GM19351 (cell line): Measurements from ENCODE around the gene SLC2A10.

ENCODE experiments used
- ATAC-seq: cut with Tn5 transposase; IDR thresholded peaks from one replicate; pipeline ENCODE4 v1.9.1; 2021; ENCODE audit warnings: mild to moderate bottlenecking, moderate library complexity; ENCODE audit not compliant: unreplicated experiment

SLC2A10 gene

GRCh38 chr20:46758929-46759669, 49.6 kb downstream of the SLC2A10 start:
- ATAC-seq, result no peak

GRCh38 chr20:46761566-46761965, 52.1 kb downstream of the SLC2A10 start:
- no peak for ATAC-seq

DNA sequence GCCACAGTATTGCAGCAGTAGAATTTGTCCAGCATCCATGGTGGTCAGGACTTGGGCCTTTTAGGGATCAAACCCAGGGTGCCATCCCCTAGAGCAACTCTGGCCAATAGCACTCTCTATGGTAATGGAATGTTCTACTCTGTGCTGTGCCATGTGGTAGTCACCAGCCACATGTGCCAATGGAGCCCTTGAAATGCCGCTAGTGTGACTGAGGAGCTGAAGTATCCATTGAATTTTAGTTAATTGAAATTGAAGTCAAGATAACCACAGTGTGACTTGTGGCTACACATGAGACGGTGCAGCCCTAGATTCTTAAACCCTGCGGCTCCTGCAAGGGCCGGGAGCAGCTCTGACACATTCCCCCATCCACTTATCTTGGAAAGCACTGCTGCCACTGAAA, 54.6 kb downstream of the SLC2A10 start:
- no peak for ATAC-seq

GRCh38 chr20:46765506-46766120, 56.2 kb downstream of the SLC2A10 start:
- ATAC-seq, result no peak

GRCh38 chr20:46767127-46767761, 57.8 kb downstream of the SLC2A10 start:
- ATAC-seq, result no peak

GRCh38 chr20:46770330-46771194, 61.1 kb downstream of the SLC2A10 start:
- no peak for ATAC-seq

DNA sequence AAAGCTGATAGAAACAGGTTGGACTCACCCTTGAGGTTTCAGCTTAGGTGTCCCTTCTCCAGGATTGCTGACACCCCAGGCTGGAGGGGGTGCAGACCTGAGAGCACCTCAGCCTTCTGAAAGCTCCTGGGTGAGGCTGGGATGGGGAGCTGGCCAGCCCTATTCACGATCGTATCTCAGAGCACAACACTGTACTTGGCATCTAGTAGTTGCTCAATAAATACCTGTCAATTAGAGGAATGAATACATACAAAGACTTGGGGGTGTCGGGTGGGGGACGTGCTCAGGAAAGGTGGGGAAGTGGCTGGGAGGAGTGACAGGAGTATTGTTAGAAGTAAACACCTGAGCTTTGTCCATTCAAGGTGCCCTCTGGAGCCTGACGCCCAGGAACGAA, 61.7 kb downstream of the SLC2A10 start:
- no peak for ATAC-seq

GRCh38 chr20:46772901-46773300, 63.5 kb downstream of the SLC2A10 start:
- no peak for ATAC-seq

DNA sequence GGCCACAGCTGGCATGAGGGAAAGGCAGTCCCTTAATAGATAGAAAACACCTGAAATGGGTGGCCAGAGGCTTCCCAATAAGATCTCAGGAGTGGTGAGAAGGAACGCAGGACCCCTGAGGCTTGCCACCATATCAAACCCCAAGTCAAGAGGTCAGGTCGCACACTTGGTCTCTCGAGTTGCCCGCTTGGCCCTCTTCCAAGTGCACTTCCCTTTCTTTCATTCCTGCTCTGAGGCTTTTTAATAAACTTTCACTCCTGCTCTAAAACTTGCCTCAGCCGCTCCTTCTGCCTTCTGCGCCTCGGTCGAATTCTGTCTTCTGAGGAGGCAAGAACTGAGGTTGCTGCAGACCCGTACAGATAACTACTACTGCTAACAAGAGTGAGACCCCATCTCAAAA, 64.2 kb downstream of the SLC2A10 start:
- no peak for ATAC-seq

- no peak for ATAC-seq
These were observed 64.8 kb downstream of the SLC2A10 start for GRCh38 chr20:46774236-46774635.

- no peak for ATAC-seq
These were observed 65.6 kb downstream of the SLC2A10 start for GRCh38 chr20:46774943-46775560.

- no peak for ATAC-seq
These were observed 66.4 kb downstream of the SLC2A10 start for GRCh38 chr20:46775806-46776205.

- no peak for ATAC-seq
These were observed 67.9 kb downstream of the SLC2A10 start for GRCh38 chr20:46777331-46777730.

DNA sequence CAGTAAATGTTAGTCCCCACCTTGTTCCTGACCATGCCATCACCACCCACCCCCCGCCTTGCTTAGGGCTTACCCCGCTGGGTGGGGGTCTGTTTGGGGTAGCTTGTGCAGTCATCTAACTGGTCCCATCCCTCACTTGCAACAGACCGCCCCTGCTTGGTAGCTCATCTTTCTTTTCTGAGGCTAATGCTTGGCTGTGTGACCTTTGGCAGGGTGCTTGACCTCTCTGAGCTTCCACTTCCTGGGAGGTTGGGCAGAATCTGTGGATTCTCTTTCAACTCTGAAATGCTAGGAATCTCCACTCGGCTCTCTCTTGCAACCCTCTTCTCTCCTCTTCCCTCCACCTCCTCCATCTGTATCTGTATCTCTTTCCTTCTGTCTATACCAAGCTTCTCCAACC, 70.4 kb downstream of the SLC2A10 start:
- ATAC-seq, result no peak

- ATAC-seq, result no peak
These were observed 75.1 kb downstream of the SLC2A10 start for GRCh38 chr20:46784436-46785127.
